Esophagus muscularis mucosa (tissue), 4 donors: ENCODE results near the gene SZT2. TPM values are rescaled to one million over a fixed set of nuclear protein-coding genes. Genes with fewer than 3 reads are reported as not detected.

Experiments used
- DNase-seq: peaks from one replicate; pipeline ENCODE4 v3.0.0-alpha.2; 2017; ENCODE audit errors: extremely low spot score
- H3K27ac ChIP-seq, 4 donors: fragments of 200-600 bp; sonication (generic); replicated peaks in 1 of 4; 1 replicate in 3 of 4; 2 replicates in 1 of 4; pipeline ENCODE4 v1.5.1; 2016 to 2019; ENCODE audit warnings: mild to moderate bottlenecking in 1 of 4
- H3K27me3 ChIP-seq, 4 donors: fragments of 200-600 bp; sonication (generic); one replicate each; pipeline versions ENCODE4 v1.5.1 to v1.6.0; 2016 to 2019
- H3K36me3 ChIP-seq, 4 donors: fragments of 200-600 bp; sonication (generic); one replicate each; pipeline ENCODE4 v1.5.1; 2016 to 2019
- H3K4me1 ChIP-seq, 4 donors: fragments of 200-600 bp; sonication (generic); one replicate each; pipeline ENCODE4 v1.5.1; 2016 to 2019
- H3K4me3 ChIP-seq, 4 donors: fragments of 200-600 bp; sonication (generic); 1 replicate in 2 of 4; 2 replicates in 2 of 4; pipeline ENCODE4 v1.5.1; 2016 to 2019; ENCODE audit warnings: mild to moderate bottlenecking in 4 of 4, moderate library complexity in 1 of 4
- H3K9me3 ChIP-seq, 4 donors: fragments of 200-600 bp; sonication (generic); 1 replicate in 3 of 4; 2 replicates in 1 of 4; pipeline ENCODE4 v1.5.1; 2016 to 2019
- CTCF ChIP-seq, 3 experiments: fragments of 200-600 bp in 2 of 3; fragments of 450-650 bp in 1 of 3; sonication (generic) in 2 of 3; IDR thresholded peaks; one replicate each; pipeline ENCODE4 v1.5.1; 2017 to 2019; ENCODE audit warnings: antibody characterized with exemption in 3 of 3, mild to moderate bottlenecking in 2 of 3, moderate library complexity in 1 of 3
- EP300 ChIP-seq: sonication (generic); formaldehyde crosslinking; IDR thresholded peaks from one replicate; pipeline ENCODE4 v1.6.1; 2017; ENCODE audit warnings: antibody characterized with exemption
- POLR2A ChIP-seq: fragments of 450-650 bp; IDR thresholded peaks from one replicate; pipeline ENCODE4 v1.6.1; 2017; ENCODE audit warnings: antibody characterized with exemption, moderate library complexity, mild to moderate bottlenecking, low read depth
- POLR2AphosphoS5 ChIP-seq, 2 donors: sonication (generic); formaldehyde crosslinking; IDR thresholded peaks; one replicate each; pipeline ENCODE4 v1.6.1; 2017; ENCODE audit warnings: antibody characterized with exemption in 2 of 2
- WGBS: methylation state at CpG from one replicate; pipeline ENCODE4 v1.1.5; 2018; 5-methylcytosine and 5-hydroxymethylcytosine counted together
- intact Hi-C: fragments of 100-400 bp; cut with DNase I; formaldehyde crosslinking; loops from one replicate; pipeline ENCODE4 v1.15.1; 2023
- total RNA-seq, 4 donors: library from RNA; depleted of rRNA; stranded (reverse); fragments of >200 nt; gene quantifications; one replicate each; pipeline versions ENCODE4 v1.1.0 to v1.2.1, GENCODE V29; 2016

SZT2 gene
- total RNA-seq, 4 donors from 2014 or later: 25.2 to 45.9 (median 31.3) TPM

GRCh38 chr1:43441166-43441893 lies 51.6 kb downstream of the SZT2 start:
- WGBS: 99% methylated on average over 14 of the region's 15 CpGs
- DNase-seq: no peak
- H3K27ac ChIP-seq: no peak overlapping the region

GRCh38 chr1:43441894-43442637 lies 52.4 kb downstream of the SZT2 start:
- Histone ChIP-seq H3K4me3 (no peak overlapping the region), H3K4me1 (peaks cover 0 to 2% (median under 1%) of the 10 kb centered on the region in 4 donors), H3K36me3 (peaks cover 67 to 100% (median 96%) of the 10 kb centered on the region in 4 donors), H3K27me3 (no peaks in the 10 kb centered on the region), H3K27ac (no peak overlapping the region), H3K9me3 (no peaks in the 10 kb centered on the region)
- 92% methylated on average over 13 of the region's 18 CpGs for WGBS
- intact Hi-C loops: no loop called here
- no peak for TF ChIP-seq EP300
- no peak for DNase-seq

More at GRCh38 chr1:43441166-43441893, 51.6 kb downstream of the SZT2 start:
- H3K4me3 ChIP-seq: no peak overlapping the region
- H3K9me3 ChIP-seq: no peaks in the 10 kb centered on the region
- H3K27me3 ChIP-seq: no peaks in the 10 kb centered on the region
- peaks cover 59 to 100% (median 89%) of the 10 kb centered on the region in 4 donors for H3K36me3 ChIP-seq
- peaks cover 0 to 9% (median 7%) of the 10 kb centered on the region in 4 donors for H3K4me1 ChIP-seq
- TF ChIP-seq CTCF (IDR thresholded peaks at IDR 0.05): no peak
- no peak for TF ChIP-seq POLR2AphosphoS5 (IDR thresholded peaks at IDR 0.05)
- no peak for TF ChIP-seq EP300
- no peak for TF ChIP-seq POLR2A
- intact Hi-C loops: no loop called here

GRCh38 chr1:43442756-43443155 lies 53.1 kb downstream of the SZT2 start:
- H3K27ac ChIP-seq: no peak overlapping the region
- DNase-seq: no peak
- no peaks in the 10 kb centered on the region for H3K27me3 ChIP-seq
- H3K4me3 ChIP-seq: no peak overlapping the region
- WGBS: 89% methylated on average over 7 of the region's 12 CpGs
- H3K9me3 ChIP-seq: no peaks in the 10 kb centered on the region
- TF ChIP-seq POLR2A (no peak), EP300 (no peak), POLR2AphosphoS5 (IDR thresholded peaks at IDR 0.05) (no peak), CTCF (IDR thresholded peaks at IDR 0.05) (no peak)
- peaks cover 74 to 100% (median 97%) of the 10 kb centered on the region in 4 donors for H3K36me3 ChIP-seq
- no peaks in the 10 kb centered on the region for H3K4me1 ChIP-seq
- intact Hi-C loops: no loop called here

- Histone ChIP-seq H3K4me1 (no peaks in the 10 kb centered on the region), H3K27me3 (no peaks in the 10 kb centered on the region), H3K27ac (no peak overlapping the region), H3K4me3 (no peak overlapping the region), H3K9me3 (no peaks in the 10 kb centered on the region), H3K36me3 (peaks cover 80 to 100% (median 99%) of the 10 kb centered on the region in 4 donors)
- TF ChIP-seq CTCF (IDR thresholded peaks at IDR 0.05) (no peak), EP300 (no peak), POLR2AphosphoS5 (IDR thresholded peaks at IDR 0.05) (no peak), POLR2A (no peak)
- intact Hi-C loops: no loop called here
- no peak for DNase-seq
- WGBS: 90% methylated on average over 15 of the region's 16 CpGs
Measured at GRCh38 chr1:43443197-43443946, 53.7 kb downstream of the SZT2 start.
